ENCODE results near the gene C1GALT1C1. TPM values are rescaled to one million over a fixed set of nuclear protein-coding genes. Genes with fewer than 3 reads are reported as not detected.
A peak's percentile ranks its signal among the peaks of the same experiment; 100 is the strongest.
"Not testable (repeated sequence)": the region's sequence is repeated elsewhere in the genome, so short reads cannot be mapped to it uniquely, and the experiment has no call there.

C1GALT1C1 gene
- total RNA-seq, 3 donors from 2014 or later = 20.8 to 34.5 (median 24.3) TPM

GRCh38 chrX:120668357-120668756 lies 38.5 kb upstream of the C1GALT1C1 start:
- DNase-seq (no peak), ATAC-seq (no peak)
- TF ChIP-seq CTCF (IDR thresholded peaks at IDR 0.05) = no peak
- Histone ChIP-seq H3K9me3 (no peaks in the 10 kb centered on the region), H3K4me1 (ENCODE audit: low read depth) (no peaks in the 10 kb centered on the region), H3K36me3 (ENCODE audit: low read depth) (no peaks in the 10 kb centered on the region), H3K4me3 (no peak overlapping the region)
- intact Hi-C loops (cut with DNase I, micrococcal nuclease) = no loop called here

- H3K36me3 ChIP-seq (ENCODE audit: low read depth); H3K4me1 ChIP-seq (ENCODE audit: low read depth); DNase-seq; H3K9me3 ChIP-seq; H3K4me3 ChIP-seq; ATAC-seq: not testable (repeated sequence)
- intact Hi-C loops (cut with DNase I, micrococcal nuclease) = loop anchor here in 1 of 2 donors (5.0 kb wide), 1 partner anchor 167 kb away; no protein-coding TSS in a partner anchor
These were observed 34.7 kb upstream of the C1GALT1C1 start for GRCh38 chrX:120664535-120664934.

GRCh38 chrX:120664081-120664480 lies 34.2 kb upstream of the C1GALT1C1 start:
- no peak overlapping the region for H3K4me3 ChIP-seq
- no peak for DNase-seq
- no peaks in the 10 kb centered on the region for H3K9me3 ChIP-seq
- TF ChIP-seq CTCF (IDR thresholded peaks at IDR 0.05) = no peak
- intact Hi-C loops (cut with DNase I, micrococcal nuclease) = loop anchor here in 1 of 2 donors (5.0 kb wide), 1 partner anchor 167 kb away; no protein-coding TSS in a partner anchor
- no peak for ATAC-seq
- H3K36me3 ChIP-seq (ENCODE audit: low read depth) = no peaks in the 10 kb centered on the region
- no peaks in the 10 kb centered on the region for H3K4me1 ChIP-seq (ENCODE audit: low read depth)

GRCh38 chrX:120662662-120663061 lies 32.8 kb upstream of the C1GALT1C1 start:
- TF ChIP-seq CTCF (IDR thresholded peaks at IDR 0.05) = no peak
- Histone ChIP-seq H3K9me3 (no peaks in the 10 kb centered on the region), H3K36me3 (ENCODE audit: low read depth) (no peaks in the 10 kb centered on the region), H3K4me3 (no peak overlapping the region), H3K4me1 (ENCODE audit: low read depth) (no peaks in the 10 kb centered on the region)
- no peak for DNase-seq
- ATAC-seq = no peak
- intact Hi-C loops (cut with DNase I, micrococcal nuclease) = loop anchor here in 1 of 2 donors (5.0 kb wide), 1 partner anchor 165 kb away; no protein-coding TSS in a partner anchor

GRCh38 chrX:120660637-120661036 lies 30.8 kb upstream of the C1GALT1C1 start:
- no peak for TF ChIP-seq CTCF (IDR thresholded peaks at IDR 0.05)
- Histone ChIP-seq H3K36me3 (ENCODE audit: low read depth) (no peaks in the 10 kb centered on the region), H3K4me3 (no peak overlapping the region), H3K4me1 (ENCODE audit: low read depth) (no peaks in the 10 kb centered on the region), H3K9me3 (no peaks in the 10 kb centered on the region)
- peak in 1 of 3 donors; percentile 6 for DNase-seq
- ATAC-seq = peak; percentile 66
- intact Hi-C loops (cut with DNase I, micrococcal nuclease) = loop anchor here in 1 of 2 donors (5.0 kb wide), 1 partner anchor 163 kb away; no protein-coding TSS in a partner anchor

- DNase-seq (no peak), ATAC-seq (peak; percentile 44)
- no peak for TF ChIP-seq CTCF (IDR thresholded peaks at IDR 0.05)
- H3K9me3 ChIP-seq = no peaks in the 10 kb centered on the region
- no peak overlapping the region for H3K4me3 ChIP-seq
- H3K4me1 ChIP-seq (ENCODE audit: low read depth) = no peaks in the 10 kb centered on the region
- no peaks in the 10 kb centered on the region for H3K36me3 ChIP-seq (ENCODE audit: low read depth)
- intact Hi-C loops (cut with DNase I, micrococcal nuclease) = no loop called here
These were observed 23.1 kb upstream of the C1GALT1C1 start for GRCh38 chrX:120653000-120653399.

GRCh38 chrX:120652256-120652655 lies 22.4 kb upstream of the C1GALT1C1 start:
- H3K4me3 ChIP-seq; intact Hi-C loops (cut with DNase I, micrococcal nuclease); ATAC-seq; DNase-seq; H3K9me3 ChIP-seq; H3K36me3 ChIP-seq (ENCODE audit: low read depth); H3K4me1 ChIP-seq (ENCODE audit: low read depth): not testable (repeated sequence)

Measured in mucosa of descending colon (tissue), 3 donors.